HG02870 (cell line): ENCODE results near the gene ABI3.

Experiments
- ATAC-seq: cut with Tn5 transposase; IDR thresholded peaks from one replicate; pipeline ENCODE4 v1.9.1; 2021; ENCODE audit warnings: mild to moderate bottlenecking, moderate library complexity; ENCODE audit not compliant: unreplicated experiment

The ABI3 gene

GRCh38 chr17:49196520-49196919 is 14.0 kb upstream of the ABI3 start:
- no peak for ATAC-seq

GRCh38 chr17:49197346-49197998 is 13.0 kb upstream of the ABI3 start:
- no peak for ATAC-seq

- ATAC-seq = no peak
Observed at GRCh38 chr17:49198211-49198610, 12.3 kb upstream of the ABI3 start.

GRCh38 chr17:49200423-49201083 is 10.0 kb upstream of the ABI3 start:
- no peak for ATAC-seq

GRCh38 chr17:49201481-49201927 is 9.0 kb upstream of the ABI3 start:
- no peak for ATAC-seq

- ATAC-seq = no peak
Observed at GRCh38 chr17:49203796-49204195, 6.7 kb upstream of the ABI3 start.

- no peak for ATAC-seq
Observed at GRCh38 chr17:49204516-49204915, 6.0 kb upstream of the ABI3 start.

- ATAC-seq = no peak
Observed at GRCh38 chr17:49209061-49209571, 1.4 kb upstream of the ABI3 start.

- ATAC-seq = no peak
Observed at GRCh38 chr17:49213399-49213798, 2.9 kb downstream of the ABI3 start.

GRCh38 chr17:49213847-49214246 is 3.3 kb downstream of the ABI3 start:
- ATAC-seq = no peak

GRCh38 chr17:49214676-49215360 is 4.3 kb downstream of the ABI3 start:
- ATAC-seq = no peak

GRCh38 chr17:49216482-49216881 is 6.0 kb downstream of the ABI3 start:
- ATAC-seq = no peak

GRCh38 chr17:49216953-49217650 is 6.6 kb downstream of the ABI3 start:
- no peak for ATAC-seq

- ATAC-seq = peak; percentile 52
Observed at GRCh38 chr17:49217651-49218413, 7.3 kb downstream of the ABI3 start.

GRCh38 chr17:49218941-49219913 is 8.7 kb downstream of the ABI3 start:
- ATAC-seq = peak; percentile 41

GRCh38 chr17:49219987-49220386 is 9.5 kb downstream of the ABI3 start:
- no peak for ATAC-seq

GRCh38 chr17:49223168-49223516 is 12.6 kb downstream of the ABI3 start:
- ATAC-seq = no peak

GRCh38 chr17:49223517-49224197 is 13.2 kb downstream of the ABI3 start:
- no peak for ATAC-seq
